PFSK-1 (cell line): Measurements from ENCODE around the gene BNC2.

Experiments used
- FOXP2 ChIP-seq: optimal IDR thresholded peaks from 2 replicates; pipeline ENCODE3; 2011; ENCODE audit warnings: borderline replicate concordance, control low read depth, inconsistent platforms; ENCODE audit not compliant: insufficient read depth; ENCODE audit errors: extremely low read length, extremely low read depth
- POLR2AphosphoS5 ChIP-seq: IDR thresholded peaks from 2 replicates; pipeline ENCODE4 v1.6.1; 2012; ENCODE audit warnings: low read depth, mild to moderate bottlenecking, control low read depth, low read length, moderate library complexity
- SIN3A ChIP-seq: IDR thresholded peaks from 2 replicates; pipeline ENCODE4 v1.6.1; 2012; ENCODE audit warnings: mild to moderate bottlenecking, low read length, moderate library complexity, borderline replicate concordance; ENCODE audit not compliant: insufficient read depth
- TAF1 ChIP-seq: IDR thresholded peaks from 2 replicates; pipeline ENCODE4 v1.6.1; 2012; ENCODE audit warnings: low read length, control low read depth, borderline replicate concordance; ENCODE audit not compliant: insufficient read depth
- TF ChIP-seq, protein P1 (sequence below), 2 experiments: IDR thresholded peaks; 2 replicates each; pipeline versions ENCODE4 v1.6.1 to v1.8.0; 2011 to 2012; ENCODE audit warnings: low read depth in 2 of 2, low read length in 2 of 2, control low read depth in 1 of 2, inconsistent platforms in 1 of 2, mild to moderate bottlenecking in 1 of 2, moderate library complexity in 1 of 2; ENCODE audit not compliant: insufficient read depth in 1 of 2

BNC2 gene

DNA sequence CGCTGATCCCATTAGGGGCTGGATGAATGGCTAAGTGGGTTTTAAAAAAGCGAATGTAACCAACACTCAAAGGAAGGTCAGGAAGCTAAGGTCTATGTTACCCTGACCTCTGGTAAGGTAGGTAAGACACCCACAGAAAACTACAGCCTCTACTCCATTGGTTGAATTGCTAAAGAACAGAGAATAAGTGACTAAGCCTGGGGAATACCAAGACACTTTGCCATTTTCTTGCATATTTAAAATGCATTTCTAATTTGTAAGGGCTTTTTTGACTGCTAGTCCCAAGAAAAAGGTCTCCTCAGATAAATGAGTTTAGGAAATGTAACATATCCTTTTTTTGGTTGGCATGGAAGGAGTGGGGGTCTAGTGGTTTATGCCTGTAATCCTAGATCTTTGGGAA, 368.7 kb downstream of the BNC2 start:
- TF ChIP-seq, protein P1, sequence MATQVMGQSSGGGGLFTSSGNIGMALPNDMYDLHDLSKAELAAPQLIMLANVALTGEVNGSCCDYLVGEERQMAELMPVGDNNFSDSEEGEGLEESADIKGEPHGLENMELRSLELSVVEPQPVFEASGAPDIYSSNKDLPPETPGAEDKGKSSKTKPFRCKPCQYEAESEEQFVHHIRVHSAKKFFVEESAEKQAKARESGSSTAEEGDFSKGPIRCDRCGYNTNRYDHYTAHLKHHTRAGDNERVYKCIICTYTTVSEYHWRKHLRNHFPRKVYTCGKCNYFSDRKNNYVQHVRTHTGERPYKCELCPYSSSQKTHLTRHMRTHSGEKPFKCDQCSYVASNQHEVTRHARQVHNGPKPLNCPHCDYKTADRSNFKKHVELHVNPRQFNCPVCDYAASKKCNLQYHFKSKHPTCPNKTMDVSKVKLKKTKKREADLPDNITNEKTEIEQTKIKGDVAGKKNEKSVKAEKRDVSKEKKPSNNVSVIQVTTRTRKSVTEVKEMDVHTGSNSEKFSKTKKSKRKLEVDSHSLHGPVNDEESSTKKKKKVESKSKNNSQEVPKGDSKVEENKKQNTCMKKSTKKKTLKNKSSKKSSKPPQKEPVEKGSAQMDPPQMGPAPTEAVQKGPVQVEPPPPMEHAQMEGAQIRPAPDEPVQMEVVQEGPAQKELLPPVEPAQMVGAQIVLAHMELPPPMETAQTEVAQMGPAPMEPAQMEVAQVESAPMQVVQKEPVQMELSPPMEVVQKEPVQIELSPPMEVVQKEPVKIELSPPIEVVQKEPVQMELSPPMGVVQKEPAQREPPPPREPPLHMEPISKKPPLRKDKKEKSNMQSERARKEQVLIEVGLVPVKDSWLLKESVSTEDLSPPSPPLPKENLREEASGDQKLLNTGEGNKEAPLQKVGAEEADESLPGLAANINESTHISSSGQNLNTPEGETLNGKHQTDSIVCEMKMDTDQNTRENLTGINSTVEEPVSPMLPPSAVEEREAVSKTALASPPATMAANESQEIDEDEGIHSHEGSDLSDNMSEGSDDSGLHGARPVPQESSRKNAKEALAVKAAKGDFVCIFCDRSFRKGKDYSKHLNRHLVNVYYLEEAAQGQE (IDR thresholded peaks at IDR 0.05; ENCODE audit: insufficient read depth in 1 of 2, low read depth in 2 of 2, low read length in 2 of 2) = no peak
- no peak for TF ChIP-seq POLR2AphosphoS5

GRCh38 chr9:16501141-16501540, 369.3 kb downstream of the BNC2 start:
- TF ChIP-seq SIN3A (no peak), FOXP2 (no peak)

GRCh38 chr9:16500386-16500785, 370.1 kb downstream of the BNC2 start:
- TF ChIP-seq TAF1 (no peak), SIN3A (no peak), POLR2AphosphoS5 (no peak), FOXP2 (no peak)
- TF ChIP-seq, protein P1 (IDR thresholded peaks at IDR 0.05; ENCODE audit: insufficient read depth in 1 of 2, low read depth in 2 of 2, low read length in 2 of 2) = no peak

DNA sequence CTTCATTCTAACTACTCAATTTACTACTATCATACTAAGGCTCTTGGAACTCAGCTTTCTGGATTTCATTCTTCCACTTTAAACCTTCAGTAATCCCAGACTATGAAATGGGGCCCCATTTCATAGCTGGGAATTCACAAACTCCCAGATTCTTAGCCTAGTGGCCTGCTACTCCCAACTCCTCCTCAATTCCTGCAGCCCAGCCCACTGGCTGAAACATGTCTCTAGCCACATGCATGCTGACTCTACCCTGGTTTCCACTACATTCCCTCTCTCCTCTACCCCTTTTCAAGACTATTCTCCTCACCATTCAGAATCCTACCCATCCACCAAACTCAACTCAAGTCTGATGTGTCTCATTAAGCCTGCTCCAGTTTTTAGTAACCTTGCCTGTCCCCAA, 370.6 kb downstream of the BNC2 start:
- TF ChIP-seq, protein P1 (IDR thresholded peaks at IDR 0.05; ENCODE audit: insufficient read depth in 1 of 2, low read depth in 2 of 2, low read length in 2 of 2) = no peak

DNA sequence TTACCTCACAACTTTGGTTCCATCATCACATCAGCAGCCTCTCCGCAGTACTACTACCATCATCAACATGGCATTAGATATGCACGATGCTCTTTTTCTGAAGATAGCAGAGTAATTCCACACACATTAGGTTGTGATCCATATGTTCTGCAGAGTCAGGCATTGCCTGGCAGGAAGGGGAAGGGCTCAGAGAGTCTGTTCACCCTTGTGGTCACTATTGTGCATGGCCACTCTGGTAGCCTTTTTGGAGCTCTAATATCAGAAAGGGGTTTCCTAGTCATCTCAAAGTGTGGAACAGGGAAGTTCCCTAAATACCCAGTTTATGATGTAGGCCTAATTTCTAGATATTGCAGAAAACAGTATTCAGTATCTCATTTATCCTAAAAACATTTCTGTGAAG, 373.6 kb downstream of the BNC2 start:
- no peak for TF ChIP-seq FOXP2
- TF ChIP-seq, protein P1 (IDR thresholded peaks at IDR 0.05; ENCODE audit: insufficient read depth in 1 of 2, low read depth in 2 of 2, low read length in 2 of 2) = no peak
- TF ChIP-seq TAF1 = no peak
- no peak for TF ChIP-seq SIN3A
- TF ChIP-seq POLR2AphosphoS5 = no peak

GRCh38 chr9:16487915-16488314, 382.6 kb downstream of the BNC2 start:
- no peak for TF ChIP-seq POLR2AphosphoS5
- TF ChIP-seq, protein P1 (IDR thresholded peaks at IDR 0.05; ENCODE audit: insufficient read depth in 1 of 2, low read depth in 2 of 2, low read length in 2 of 2) = no peak
- TF ChIP-seq FOXP2 = no peak
- TF ChIP-seq SIN3A = no peak
- no peak for TF ChIP-seq TAF1
